Prostate gland (tissue), 2 donors: ENCODE measurements around the gene MCAM.

ENCODE experiments used
- POLR2AphosphoS5 ChIP-seq: sonication (generic); formaldehyde crosslinking; IDR thresholded peaks from one replicate; pipeline ENCODE4 v1.6.1; 2017; ENCODE audit warnings: antibody characterized with exemption
- TF ChIP-seq, protein P1 (sequence below), 4 experiments: fragments of 200-600 bp in 2 of 4; fragments of 450-650 bp in 2 of 4; sonication (generic) in 2 of 4; IDR thresholded peaks; 1 replicate in 3 of 4; 2 replicates in 1 of 4; pipeline ENCODE4 v1.5.1; 2016 to 2019; ENCODE audit warnings: antibody characterized with exemption in 4 of 4, mild to moderate bottlenecking in 2 of 4, moderate library complexity in 2 of 4

DNA sequence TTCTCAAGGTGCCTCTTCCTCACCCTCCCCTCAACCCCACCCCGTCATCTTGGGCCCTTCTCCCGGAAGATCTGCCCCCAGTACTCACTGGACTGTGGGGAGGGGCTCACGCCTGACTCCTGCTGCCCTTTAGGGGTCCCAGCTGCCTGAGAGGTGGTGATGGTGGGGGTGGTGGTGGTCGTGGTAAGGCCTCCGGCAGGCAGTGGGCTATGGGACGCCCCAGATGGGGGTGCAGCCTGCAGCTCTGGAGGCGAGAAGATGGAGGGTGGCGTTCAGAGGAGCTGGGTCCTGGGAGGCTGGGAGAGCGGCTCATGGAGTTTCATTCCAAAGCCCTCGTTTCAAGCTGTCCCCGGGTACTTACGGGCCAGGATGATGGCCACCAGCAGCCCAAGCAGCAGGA is 28.8 kb upstream of the MCAM start:
- TF ChIP-seq POLR2AphosphoS5, result no peak
- TF ChIP-seq, protein P1, sequence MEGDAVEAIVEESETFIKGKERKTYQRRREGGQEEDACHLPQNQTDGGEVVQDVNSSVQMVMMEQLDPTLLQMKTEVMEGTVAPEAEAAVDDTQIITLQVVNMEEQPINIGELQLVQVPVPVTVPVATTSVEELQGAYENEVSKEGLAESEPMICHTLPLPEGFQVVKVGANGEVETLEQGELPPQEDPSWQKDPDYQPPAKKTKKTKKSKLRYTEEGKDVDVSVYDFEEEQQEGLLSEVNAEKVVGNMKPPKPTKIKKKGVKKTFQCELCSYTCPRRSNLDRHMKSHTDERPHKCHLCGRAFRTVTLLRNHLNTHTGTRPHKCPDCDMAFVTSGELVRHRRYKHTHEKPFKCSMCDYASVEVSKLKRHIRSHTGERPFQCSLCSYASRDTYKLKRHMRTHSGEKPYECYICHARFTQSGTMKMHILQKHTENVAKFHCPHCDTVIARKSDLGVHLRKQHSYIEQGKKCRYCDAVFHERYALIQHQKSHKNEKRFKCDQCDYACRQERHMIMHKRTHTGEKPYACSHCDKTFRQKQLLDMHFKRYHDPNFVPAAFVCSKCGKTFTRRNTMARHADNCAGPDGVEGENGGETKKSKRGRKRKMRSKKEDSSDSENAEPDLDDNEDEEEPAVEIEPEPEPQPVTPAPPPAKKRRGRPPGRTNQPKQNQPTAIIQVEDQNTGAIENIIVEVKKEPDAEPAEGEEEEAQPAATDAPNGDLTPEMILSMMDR (IDR thresholded peaks at IDR 0.05), result no peak
